ENCODE data around the gene TTC39A. TPM values are rescaled to one million over a fixed set of nuclear protein-coding genes. Genes with fewer than 3 reads are reported as not detected.
A peak's percentile ranks its signal among the peaks of the same experiment; 100 is the strongest.
"Not testable (repeated sequence)": the region's sequence is repeated elsewhere in the genome, so short reads cannot be mapped to it uniquely, and the experiment has no call there.

Gene TTC39A
- total RNA-seq, 1 experiment from 2014 or later: 0.82 TPM

DNA sequence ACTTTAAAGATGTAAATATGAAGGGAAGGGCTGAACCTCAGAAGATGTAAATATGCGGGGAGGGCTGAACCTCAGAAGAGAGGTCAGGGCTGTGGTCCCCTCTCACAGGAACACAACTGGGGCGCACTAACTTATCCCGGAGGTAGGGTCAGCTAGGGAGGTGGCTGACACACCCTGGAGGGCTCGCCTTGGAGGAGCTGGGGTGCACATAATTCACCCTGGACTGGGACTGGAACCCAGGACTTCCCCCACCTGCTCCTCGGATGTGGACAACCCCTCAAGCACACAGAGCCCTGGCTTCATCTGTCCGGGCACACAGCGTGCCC, 13.9 kb upstream of the TTC39A start:
- no peak for DNase-seq
- no peaks in the 10 kb centered on the region for H3K9me3 ChIP-seq
- no peaks in the 10 kb centered on the region for H3K36me3 ChIP-seq
- no peaks in the 10 kb centered on the region for H3K27me3 ChIP-seq
- H3K4me3 ChIP-seq: no peak overlapping the region

DNA sequence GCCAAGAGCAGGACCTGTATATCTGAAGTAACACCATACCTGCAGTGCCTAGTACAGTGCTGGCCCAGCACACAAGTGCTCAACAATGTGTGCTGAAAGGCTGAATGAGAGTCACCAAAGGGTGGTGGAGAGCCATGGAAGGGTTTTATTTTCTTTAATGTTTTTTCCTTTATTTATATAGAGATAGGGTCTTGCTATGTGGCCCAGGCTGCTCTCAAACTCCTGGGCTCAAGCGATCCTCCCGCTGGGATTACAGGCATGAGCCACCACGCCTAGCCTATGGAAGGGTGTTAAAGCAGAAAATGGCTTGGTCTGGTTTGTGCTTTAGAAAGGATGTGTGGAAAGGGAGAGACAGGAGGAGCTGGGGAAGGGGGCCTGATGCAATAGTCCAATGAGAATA, 13.3 kb upstream of the TTC39A start:
- Histone ChIP-seq H3K36me3 (no peaks in the 10 kb centered on the region), H3K9me3 (no peaks in the 10 kb centered on the region), H3K27me3 (no peaks in the 10 kb centered on the region), H3K4me3 (no peak overlapping the region)
- no peak for DNase-seq

DNA sequence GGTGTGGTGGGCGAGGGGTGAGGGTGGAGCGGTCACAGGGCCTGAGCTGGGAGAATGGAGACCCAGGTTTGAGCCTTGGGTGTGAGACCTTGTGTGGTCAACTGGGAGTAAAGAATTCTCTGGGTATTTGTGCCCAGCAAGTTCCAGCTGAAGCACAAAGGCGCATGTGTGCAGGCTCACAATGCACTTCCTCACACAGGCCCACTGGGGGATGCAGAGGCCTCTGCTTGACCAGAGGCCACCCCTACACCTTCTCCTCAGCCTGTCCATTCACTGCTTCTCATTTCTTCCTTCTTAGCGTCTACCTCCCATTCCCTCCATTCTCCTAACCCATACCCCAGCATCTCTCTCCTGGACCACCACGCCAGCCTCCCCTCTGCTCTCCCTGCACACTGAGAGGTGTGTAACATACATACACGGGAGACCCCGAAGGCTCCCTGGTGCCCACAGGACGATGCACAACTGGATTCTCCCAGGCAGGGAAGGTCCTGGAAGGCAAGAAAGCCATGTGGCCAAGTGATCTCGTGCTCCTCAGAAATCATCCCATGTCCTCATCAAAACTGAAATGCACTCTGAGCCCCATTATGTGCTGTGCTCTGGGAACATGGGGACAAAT, 12.3 kb upstream of the TTC39A start:
- no peak overlapping the region for H3K4me3 ChIP-seq
- no peak for DNase-seq
- H3K9me3 ChIP-seq: no peaks in the 10 kb centered on the region
- H3K27me3 ChIP-seq: no peaks in the 10 kb centered on the region
- no peaks in the 10 kb centered on the region for H3K36me3 ChIP-seq

DNA sequence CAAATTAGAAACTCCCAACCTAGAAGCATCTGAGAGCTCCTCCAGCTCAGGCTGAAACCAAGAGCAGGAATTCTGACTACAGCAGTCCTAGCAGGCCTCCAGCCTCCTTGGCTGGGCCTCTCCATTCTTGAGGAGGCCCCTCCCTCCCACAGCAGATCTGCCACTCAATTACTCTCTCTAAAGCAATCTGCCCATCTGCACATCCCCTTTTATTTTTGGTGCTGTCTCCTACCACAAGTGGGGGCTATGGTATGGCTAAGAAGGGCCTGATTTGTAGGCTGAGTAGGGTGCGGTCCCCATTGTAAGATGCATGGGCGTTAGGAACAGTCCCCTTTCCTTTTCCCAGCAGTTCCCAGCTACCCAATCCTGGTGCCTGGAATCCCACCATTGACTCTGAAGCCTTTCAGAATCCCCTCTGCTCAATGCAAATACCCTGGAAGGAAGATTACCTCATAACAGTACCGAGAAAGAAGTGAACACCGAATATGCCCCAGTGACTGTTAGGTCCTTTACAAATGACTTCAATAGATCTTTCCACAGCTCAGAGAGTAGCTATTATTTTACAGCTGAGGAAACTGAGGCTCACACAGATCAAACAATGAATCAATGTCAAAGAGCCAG, 11.6 kb upstream of the TTC39A start:
- H3K27me3 ChIP-seq: no peaks in the 10 kb centered on the region
- no peaks in the 10 kb centered on the region for H3K9me3 ChIP-seq
- DNase-seq: no peak
- H3K4me3 ChIP-seq: no peak overlapping the region
- H3K36me3 ChIP-seq: no peaks in the 10 kb centered on the region

DNA sequence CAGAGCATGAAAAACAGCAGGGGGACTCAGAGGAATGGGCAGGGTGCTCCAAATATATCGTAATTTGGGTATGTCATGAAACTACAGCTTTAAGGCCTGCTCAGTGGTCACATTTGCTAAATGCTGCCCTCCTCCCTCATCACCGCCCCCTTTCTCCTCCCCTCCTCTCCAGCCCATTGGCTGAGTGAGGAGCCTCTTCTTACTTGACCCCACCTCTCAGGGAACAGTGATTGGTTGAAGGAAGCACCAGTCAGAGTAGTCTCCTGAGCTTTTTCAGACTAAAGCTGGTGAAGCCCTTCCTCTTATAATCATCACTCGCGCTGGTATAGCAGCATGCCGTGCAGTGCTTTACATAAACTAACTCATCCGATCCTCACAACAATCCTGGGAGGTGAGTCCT, 10.0 kb upstream of the TTC39A start:
- Histone ChIP-seq H3K9me3 (no peaks in the 10 kb centered on the region), H3K27me3 (no peaks in the 10 kb centered on the region), H3K4me3 (no peak overlapping the region), H3K36me3 (no peaks in the 10 kb centered on the region)
- no peak for DNase-seq

DNA sequence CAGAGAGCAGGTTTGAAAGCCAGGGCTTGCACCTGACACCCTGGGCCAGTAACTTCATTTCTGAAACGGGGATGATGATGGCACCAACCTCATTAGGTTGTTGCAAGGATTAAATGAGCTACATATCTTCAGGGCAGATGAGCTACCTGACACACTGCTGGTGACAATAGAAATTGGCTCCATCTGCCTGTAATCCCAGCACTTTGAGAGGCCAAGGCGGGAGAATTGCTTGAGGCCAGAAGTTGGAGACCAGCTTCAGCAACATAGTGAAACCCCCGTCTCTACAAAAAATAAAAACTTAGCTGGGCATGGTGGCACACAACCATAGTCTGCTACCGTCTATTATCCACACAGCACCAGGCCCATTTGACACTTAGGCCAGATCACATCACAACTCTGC, 6.3 kb upstream of the TTC39A start:
- no peak for DNase-seq
- H3K27me3 ChIP-seq: no peaks in the 10 kb centered on the region
- no peak overlapping the region for H3K4me3 ChIP-seq
- H3K9me3 ChIP-seq: no peaks in the 10 kb centered on the region
- no peaks in the 10 kb centered on the region for H3K36me3 ChIP-seq

DNA sequence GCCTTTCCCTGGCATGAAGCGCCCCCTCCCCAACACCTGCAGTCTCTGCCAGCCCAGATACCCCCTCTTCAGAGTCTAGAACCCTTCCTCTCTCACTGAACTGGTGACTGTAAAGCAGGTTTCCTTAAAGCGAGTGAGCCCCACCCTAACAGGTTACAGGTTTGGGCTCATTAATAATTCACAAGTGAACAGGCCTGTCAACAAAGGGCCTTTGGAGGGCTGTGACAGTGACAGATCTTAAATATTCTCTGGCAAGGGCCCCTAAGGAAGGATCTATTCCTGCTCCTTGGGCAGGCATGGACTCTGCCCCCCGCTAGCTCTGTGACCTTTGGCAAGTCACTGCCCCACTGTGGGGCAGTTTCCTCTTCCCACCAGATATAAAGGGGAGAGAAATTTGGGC, 5.6 kb upstream of the TTC39A start:
- no peak overlapping the region for H3K4me3 ChIP-seq
- no peaks in the 10 kb centered on the region for H3K36me3 ChIP-seq
- no peak for DNase-seq
- no peaks in the 10 kb centered on the region for H3K9me3 ChIP-seq
- no peaks in the 10 kb centered on the region for H3K27me3 ChIP-seq

DNA sequence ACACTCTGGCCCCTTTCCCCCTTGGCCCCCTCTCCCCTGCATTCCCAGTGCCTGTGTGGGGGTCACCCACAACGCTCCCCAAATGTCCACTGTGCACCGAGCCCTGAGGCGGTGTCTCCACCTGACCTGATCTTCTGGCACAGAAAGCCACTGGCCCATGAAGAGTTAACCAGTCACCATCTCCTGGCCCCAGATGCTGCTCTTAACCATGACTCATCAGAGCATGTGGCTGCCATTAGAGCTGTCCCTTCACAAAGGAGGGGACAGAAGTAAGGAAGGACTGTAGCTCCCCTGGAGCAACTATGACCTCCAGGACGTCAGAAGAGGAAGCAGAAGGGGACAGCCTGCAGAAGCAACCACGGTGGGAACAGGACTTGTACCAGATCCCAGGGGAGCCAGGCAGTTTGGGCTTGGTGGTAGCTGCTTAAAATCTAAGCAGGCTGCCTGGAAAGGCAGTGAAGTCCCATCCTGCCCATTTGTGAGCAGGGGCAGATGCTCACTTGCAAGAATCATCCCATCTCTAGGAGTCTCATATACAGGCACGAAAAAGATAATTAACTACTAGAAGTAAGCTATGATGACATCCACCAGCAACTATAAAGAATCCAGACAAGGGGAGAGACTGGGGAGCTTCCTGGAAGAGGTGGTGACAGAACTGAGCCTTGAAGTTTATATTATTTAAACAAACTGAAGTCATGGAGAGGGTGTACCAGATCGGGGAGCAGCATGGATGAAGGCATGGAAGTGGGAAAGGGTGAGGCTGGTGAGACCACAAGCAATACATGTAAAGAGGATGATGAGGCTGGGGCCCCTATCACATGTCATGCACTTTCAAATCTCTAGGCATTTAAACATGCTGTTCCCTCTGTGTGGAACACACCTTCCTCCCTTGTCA, 1.1 kb upstream of the TTC39A start:
- H3K9me3 ChIP-seq: no peaks in the 10 kb centered on the region
- H3K27me3 ChIP-seq: no peaks in the 10 kb centered on the region
- H3K4me3 ChIP-seq: no peak overlapping the region
- peak; percentile 33 for DNase-seq
- H3K36me3 ChIP-seq: no peaks in the 10 kb centered on the region

DNA sequence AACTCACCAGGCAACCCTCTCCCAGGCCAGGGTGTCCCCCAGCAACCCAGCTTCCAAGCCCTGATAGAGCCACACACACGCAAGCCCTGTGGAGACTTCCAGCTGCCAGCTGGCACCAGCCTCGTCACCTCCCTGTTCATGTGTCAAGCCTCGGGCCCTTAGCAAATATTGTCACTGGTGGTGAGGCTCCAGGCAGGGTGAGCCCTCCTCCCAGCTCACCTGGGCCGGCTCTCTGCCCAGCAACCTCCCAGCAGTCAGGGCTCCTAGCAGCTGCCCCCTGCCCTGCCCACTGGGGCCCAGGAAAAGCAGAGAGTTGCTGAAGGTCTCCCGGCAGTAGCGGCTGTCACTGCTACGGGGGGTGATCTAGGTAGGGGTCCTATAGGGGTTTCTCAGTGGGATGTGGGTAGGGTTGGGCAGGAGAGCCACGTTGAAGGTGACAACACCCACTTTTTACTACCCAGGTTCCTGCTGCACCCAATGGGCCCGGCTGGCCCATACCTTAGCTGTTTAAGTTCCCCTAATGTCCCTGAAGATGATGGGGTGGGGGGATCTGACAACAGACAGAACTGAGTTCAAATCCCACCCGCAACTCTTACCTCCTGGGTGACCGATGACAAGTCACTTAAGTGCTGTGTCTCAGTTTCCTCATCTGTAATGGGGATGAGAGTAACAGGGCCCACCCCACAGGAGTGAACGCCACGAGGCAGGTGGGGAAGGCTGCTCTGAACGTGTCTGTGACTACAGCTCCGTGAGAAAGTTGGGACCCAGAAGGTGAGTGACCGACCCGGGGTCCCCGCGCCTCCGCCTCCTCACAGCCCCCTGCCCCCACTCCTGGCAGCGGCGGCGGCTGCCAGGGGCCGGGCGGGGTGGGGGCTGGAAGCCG, 678 bp downstream of the TTC39A start:
- Histone ChIP-seq H3K4me3 (no peak overlapping the region), H3K27me3 (no peaks in the 10 kb centered on the region)
- DNase-seq: no peak

DNA sequence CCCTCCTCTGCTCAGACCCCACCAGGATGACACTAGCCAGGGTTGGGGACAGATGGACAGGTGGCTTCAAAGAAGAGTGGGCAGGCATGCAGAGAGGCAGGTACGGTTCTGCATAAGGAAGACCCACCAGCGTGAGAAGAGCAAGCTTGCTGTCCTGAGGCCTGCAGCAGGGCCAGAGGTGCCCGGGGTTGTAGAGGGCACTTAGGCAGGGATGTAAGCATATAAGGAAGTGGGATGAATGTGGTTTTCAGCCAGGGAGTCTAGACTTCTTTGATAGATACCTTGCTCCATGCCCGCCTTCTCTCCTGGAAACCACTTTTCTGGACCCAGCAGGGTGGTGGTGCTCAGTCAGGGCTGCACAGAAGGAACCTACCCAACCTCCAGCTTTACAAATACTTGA, 1.4 kb downstream of the TTC39A start:
- no peak for DNase-seq
- H3K27me3 ChIP-seq: no peaks in the 10 kb centered on the region
- no peaks in the 10 kb centered on the region for H3K9me3 ChIP-seq
- no peak overlapping the region for H3K4me3 ChIP-seq
- no peaks in the 10 kb centered on the region for H3K36me3 ChIP-seq

More for the DNA sequence above, 678 bp downstream of the TTC39A start:
- Histone ChIP-seq H3K36me3 (no peaks in the 10 kb centered on the region), H3K9me3 (no peaks in the 10 kb centered on the region)

DNA sequence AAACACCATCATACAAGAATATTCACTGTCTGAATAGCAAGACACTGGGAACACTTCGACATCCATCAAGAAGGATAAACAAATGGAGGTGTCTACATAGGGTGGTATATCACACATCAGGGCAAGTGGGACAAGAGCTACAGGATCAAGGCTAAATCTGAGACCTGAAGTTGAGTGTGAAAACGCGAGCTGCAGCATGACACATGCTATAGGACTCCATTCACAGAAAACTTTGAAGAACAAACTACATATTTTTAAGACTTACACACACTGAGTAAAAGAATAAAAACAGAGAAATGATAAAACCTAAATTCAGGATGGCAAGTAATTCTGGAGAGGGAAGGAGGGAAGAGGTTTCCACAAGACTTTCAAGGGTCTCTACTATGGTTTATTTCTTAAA, 2.1 kb downstream of the TTC39A start:
- no peak for DNase-seq
- H3K27me3 ChIP-seq: no peaks in the 10 kb centered on the region

DNA sequence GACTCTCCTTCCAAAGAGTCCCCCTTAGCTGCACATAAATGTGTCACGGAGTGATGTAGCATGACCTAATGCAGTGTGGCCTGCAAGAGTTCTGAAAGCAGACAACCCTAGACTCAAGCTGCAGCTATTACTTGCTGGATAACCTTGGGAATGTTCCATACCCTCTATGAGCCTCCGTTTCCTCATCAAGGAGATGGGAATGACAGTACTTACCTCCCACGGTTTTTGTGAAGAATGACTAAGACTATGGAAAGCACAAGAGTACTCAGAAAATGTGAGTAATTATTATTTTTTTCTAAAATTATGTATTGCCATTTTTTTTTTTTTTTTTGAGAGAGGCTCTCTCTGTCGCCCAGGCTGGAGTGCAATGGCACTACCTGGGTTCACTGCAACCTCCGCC, 3.0 kb downstream of the TTC39A start:
- Histone ChIP-seq H3K4me3 (no peak overlapping the region), H3K9me3 (no peaks in the 10 kb centered on the region), H3K27me3 (no peaks in the 10 kb centered on the region), H3K36me3 (no peaks in the 10 kb centered on the region)
- no peak for DNase-seq

More for the DNA sequence above, 2.1 kb downstream of the TTC39A start:
- Histone ChIP-seq H3K9me3 (no peaks in the 10 kb centered on the region), H3K36me3 (no peaks in the 10 kb centered on the region), H3K4me3 (no peak overlapping the region)

DNA sequence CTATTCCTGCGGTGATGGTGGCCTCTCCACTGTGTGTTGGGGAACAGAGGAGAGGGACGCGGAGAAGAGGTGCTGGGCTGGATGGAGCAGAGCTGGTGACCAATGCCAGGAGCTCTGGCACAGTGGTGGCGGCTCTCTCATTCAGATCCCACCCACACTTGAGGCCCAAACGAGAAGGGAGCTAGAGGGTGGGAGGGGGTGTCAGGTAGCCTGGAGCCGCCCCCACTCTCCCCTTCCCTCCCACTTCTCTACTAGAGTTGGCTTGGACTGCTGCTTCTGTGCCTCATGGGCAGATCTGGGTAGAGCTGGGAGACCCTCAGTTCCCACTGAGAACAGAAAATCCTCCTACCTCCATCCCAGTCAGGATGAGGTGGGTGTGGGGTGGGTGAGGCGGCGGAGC, 3.5 kb downstream of the TTC39A start:
- no peaks in the 10 kb centered on the region for H3K9me3 ChIP-seq
- DNase-seq: no peak
- no peaks in the 10 kb centered on the region for H3K36me3 ChIP-seq
- H3K4me3 ChIP-seq: no peak overlapping the region
- H3K27me3 ChIP-seq: no peaks in the 10 kb centered on the region

DNA sequence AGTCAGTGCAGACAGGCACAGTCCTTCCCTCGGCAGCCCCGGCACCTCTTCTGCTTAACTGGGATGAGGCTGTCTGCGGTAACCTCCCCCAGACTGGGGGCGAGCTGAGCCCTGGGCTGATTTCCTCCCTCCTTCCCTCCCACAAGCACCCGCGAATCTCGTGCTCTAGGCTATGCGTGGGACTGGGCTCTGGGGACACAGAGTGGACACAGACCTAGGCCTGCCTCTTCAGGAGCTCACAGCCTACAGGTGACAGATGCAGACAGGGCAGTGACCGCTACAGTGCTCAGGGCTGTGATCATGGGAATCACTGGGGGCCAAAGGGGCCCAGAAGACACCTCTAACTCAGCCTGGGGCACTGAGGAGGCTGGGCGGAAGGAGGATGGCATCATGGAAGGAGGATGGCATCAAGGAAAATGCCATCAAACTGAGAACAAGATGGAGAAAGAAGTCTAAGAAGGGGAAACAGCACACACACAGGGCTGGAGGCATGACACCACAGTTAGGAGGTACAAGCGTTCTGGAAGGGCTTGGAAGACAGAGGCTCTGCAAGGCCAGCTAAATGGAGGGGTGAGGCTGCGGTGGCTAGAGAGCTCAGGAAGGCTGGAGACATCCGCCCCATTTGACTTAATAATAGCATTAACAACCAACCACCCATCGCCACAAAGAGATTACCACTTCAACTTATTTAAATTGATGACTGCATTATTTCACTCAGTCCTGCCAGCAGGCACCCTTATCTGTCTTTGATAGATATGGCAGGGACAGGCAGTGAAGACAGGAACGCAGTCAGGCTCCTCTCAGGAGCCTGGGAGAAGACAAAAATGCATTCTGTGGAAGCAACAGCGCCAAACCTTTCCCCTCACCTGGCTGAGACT, 4.2 kb downstream of the TTC39A start:
- no peaks in the 10 kb centered on the region for H3K27me3 ChIP-seq
- H3K36me3 ChIP-seq: no peaks in the 10 kb centered on the region
- H3K4me3 ChIP-seq: no peak overlapping the region
- DNase-seq: no peak
- no peaks in the 10 kb centered on the region for H3K9me3 ChIP-seq

DNA sequence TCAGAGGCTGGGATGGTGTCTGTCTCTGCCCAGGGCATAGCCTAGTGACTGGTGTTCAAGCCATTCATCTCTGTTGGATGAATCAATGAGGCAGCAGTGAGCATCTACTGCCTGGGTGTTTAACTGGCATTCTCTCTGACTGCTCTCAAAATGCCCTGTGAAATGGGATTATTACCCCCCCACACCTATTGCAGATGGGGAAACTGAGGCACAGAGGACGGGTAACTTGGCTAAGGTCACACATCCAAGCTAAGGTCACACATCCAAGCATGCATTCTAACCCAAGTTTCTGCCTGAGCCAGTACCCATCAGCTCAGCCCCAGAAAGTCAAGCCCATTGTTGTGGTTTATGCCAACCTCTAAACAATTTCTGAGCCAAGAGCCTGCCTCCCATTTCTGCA, 5.0 kb downstream of the TTC39A start:
- Histone ChIP-seq H3K27me3 (no peaks in the 10 kb centered on the region), H3K9me3 (no peaks in the 10 kb centered on the region), H3K4me3 (no peak overlapping the region), H3K36me3 (no peaks in the 10 kb centered on the region)
- no peak for DNase-seq

DNA sequence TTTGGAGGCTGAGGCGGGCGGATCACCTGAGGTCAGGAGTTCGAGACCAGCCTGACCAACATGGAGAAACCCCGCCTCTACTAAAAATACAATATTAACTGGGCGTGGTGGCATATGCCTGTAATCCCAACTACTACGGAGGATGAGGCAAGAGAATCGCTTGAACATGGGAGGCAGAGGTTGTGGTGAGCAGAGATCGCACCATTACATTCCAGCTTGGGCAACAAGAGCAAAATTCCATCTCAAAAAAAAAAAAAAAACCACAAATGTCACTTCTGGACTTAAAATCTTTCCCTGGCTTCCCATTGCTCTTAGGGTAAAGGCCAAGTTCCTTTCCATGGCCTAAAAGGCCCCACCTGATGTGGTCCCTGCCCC, 5.4 kb downstream of the TTC39A start:
- not testable (repeated sequence) for H3K36me3 ChIP-seq, H3K4me3 ChIP-seq, DNase-seq, H3K9me3 ChIP-seq, H3K27me3 ChIP-seq
